Liver (tissue), 9 donors: Measurements from ENCODE around the gene OR6X1. TPM values are rescaled to one million over a fixed set of nuclear protein-coding genes. Genes with fewer than 3 reads are reported as not detected.

ENCODE experiments used
- DNase-seq: peaks from one replicate; pipeline ENCODE4 v3.0.0-alpha.2; 2017; ENCODE audit warnings: low spot score
- H3K27ac ChIP-seq, 2 donors: one replicate each; pipeline ENCODE4 v1.7.0; 2013; ENCODE audit warnings: inconsistent platforms in 2 of 2, low read length in 2 of 2, control low read depth in 1 of 2, low read depth in 1 of 2, mild to moderate bottlenecking in 1 of 2
- H3K27me3 ChIP-seq, 4 donors: one replicate each; pipeline versions ENCODE4 v1.6.1 to v1.7.0; 2013; ENCODE audit warnings: low read length in 3 of 4, inconsistent platforms in 1 of 4, mild to moderate bottlenecking in 1 of 4, moderate library complexity in 1 of 4; ENCODE audit not compliant: control insufficient read depth in 4 of 4, insufficient read depth in 4 of 4
- H3K36me3 ChIP-seq, 4 donors: one replicate each; pipeline versions ENCODE4 v1.6.1 to v1.7.0; 2013; ENCODE audit warnings: low read length in 3 of 4, mild to moderate bottlenecking in 3 of 4, low read depth in 1 of 4, moderate library complexity in 1 of 4; ENCODE audit not compliant: control insufficient read depth in 4 of 4, insufficient read depth in 3 of 4
- H3K4me1 ChIP-seq, 4 donors: one replicate each; pipeline versions ENCODE4 v1.6.1 to v1.7.0; 2013; ENCODE audit warnings: low read length in 3 of 4, mild to moderate bottlenecking in 3 of 4, moderate library complexity in 1 of 4; ENCODE audit not compliant: control insufficient read depth in 4 of 4, insufficient read depth in 4 of 4
- H3K4me3 ChIP-seq, 3 donors: one replicate each; pipeline versions ENCODE4 v1.6.1 to v1.7.0; 2013; ENCODE audit warnings: low read length in 3 of 3, control low read depth in 1 of 3, low read depth in 1 of 3, mild to moderate bottlenecking in 1 of 3
- H3K9ac ChIP-seq, 2 donors: one replicate each; pipeline ENCODE4 v1.7.0; 2013; ENCODE audit warnings: low read length in 2 of 2, mild to moderate bottlenecking in 2 of 2, moderate library complexity in 2 of 2, control low read depth in 1 of 2, low read depth in 1 of 2
- H3K9me3 ChIP-seq, 4 donors: one replicate each; pipeline versions ENCODE4 v1.6.1 to v1.7.0; 2013; ENCODE audit warnings: low read length in 3 of 4; ENCODE audit not compliant: control insufficient read depth in 4 of 4
- EGR1 ChIP-seq, 2 donors: IDR thresholded peaks; 2 replicates each; pipeline ENCODE4 v1.6.1; 2016 to 2018; ENCODE audit warnings: antibody characterized with exemption in 2 of 2, low read depth in 2 of 2
- FOXA1 ChIP-seq: IDR thresholded peaks from 2 replicates; pipeline ENCODE4 v1.6.1; 2016; ENCODE audit warnings: antibody characterized with exemption
- FOXA2 ChIP-seq: IDR thresholded peaks from 2 replicates; pipeline ENCODE4 v1.6.1; 2016; ENCODE audit warnings: antibody characterized with exemption
- GABPA ChIP-seq, 2 donors: IDR thresholded peaks in 1 of 2; conservative IDR thresholded peaks in 1 of 2; 2 replicates each; pipeline ENCODE4 v1.6.1; 2016; ENCODE audit warnings: antibody characterized with exemption in 2 of 2, mild to moderate bottlenecking in 1 of 2, moderate library complexity in 1 of 2
- HNF4A ChIP-seq, 2 donors: conservative IDR thresholded peaks; 2 replicates each; pipeline ENCODE4 v1.6.1; 2016; ENCODE audit warnings: antibody characterized with exemption in 2 of 2, mild to moderate bottlenecking in 2 of 2
- HNF4G ChIP-seq: IDR thresholded peaks from 2 replicates; pipeline ENCODE4 v1.6.1; 2016; ENCODE audit warnings: antibody characterized with exemption
- JUND ChIP-seq, 2 donors: IDR thresholded peaks; 2 replicates each; pipeline ENCODE4 v1.6.1; 2016; ENCODE audit warnings: antibody characterized with exemption in 2 of 2
- NR2F2 ChIP-seq: IDR thresholded peaks from 2 replicates; pipeline ENCODE4 v1.6.1; 2016; ENCODE audit warnings: antibody characterized with exemption
- RXRA ChIP-seq, 2 donors: IDR thresholded peaks; 2 replicates each; pipeline ENCODE4 v1.6.1; 2017 to 2018; ENCODE audit warnings: antibody characterized with exemption in 2 of 2, mild to moderate bottlenecking in 1 of 2
- SP1 ChIP-seq: IDR thresholded peaks from 2 replicates; pipeline ENCODE4 v1.6.1; 2018; ENCODE audit warnings: antibody characterized with exemption, mild to moderate bottlenecking
- TAF1 ChIP-seq: conservative IDR thresholded peaks from 2 replicates; pipeline ENCODE4 v1.6.1; 2016; ENCODE audit warnings: antibody characterized with exemption, mild to moderate bottlenecking
- YY1 ChIP-seq: IDR thresholded peaks from 2 replicates; pipeline ENCODE4 v1.6.1; 2016; ENCODE audit warnings: antibody characterized with exemption, mild to moderate bottlenecking
- WGBS: extraction: QIAGEN DNeasy Blood & Tissue Kit; methylation state at CpG from one replicate; pipeline ENCODE4 v1.1.7; 2013; 5-methylcytosine and 5-hydroxymethylcytosine counted together
- polyA plus RNA-seq, 2 donors: library from polyadenylated mRNA; stranded (reverse) in 1 of 2; unstranded in 1 of 2; fragments of 200-250 nt in 1 of 2; fragments of >200 nt in 1 of 2; fragmentation: Nextera tagmentation in 1 of 2; extraction: Ambion mirVana in 1 of 2; gene quantifications; one replicate each; pipeline versions ENCODE4 v1.2.1 to v1.2.3, GENCODE V29; 2013 to 2015
- total RNA-seq, 2 donors: library from RNA; depleted of rRNA; stranded (reverse); fragments of >200 nt; gene quantifications; one replicate each; pipeline ENCODE4 v1.2.3, GENCODE V29; 2014
- TF ChIP-seq, protein P1 (sequence below): IDR thresholded peaks from 2 replicates; pipeline ENCODE4 v1.6.1; 2016; ENCODE audit warnings: antibody characterized with exemption
- TF ChIP-seq, protein P2 (sequence below): IDR thresholded peaks from 2 replicates; pipeline ENCODE4 v1.6.1; 2016; ENCODE audit warnings: antibody characterized with exemption, mild to moderate bottlenecking
- TF ChIP-seq, protein P3 (sequence below): IDR thresholded peaks from 2 replicates; pipeline ENCODE4 v1.6.1; 2016; ENCODE audit warnings: antibody characterized with exemption
- donor health status: healthy.
- donor health status: healthy.
- donor health status: healthy.
- donor health status: healthy.
- donor health status: healthy.

OR6X1 gene
- total and polyA plus RNA-seq, 4 donors: not detected

DNA sequence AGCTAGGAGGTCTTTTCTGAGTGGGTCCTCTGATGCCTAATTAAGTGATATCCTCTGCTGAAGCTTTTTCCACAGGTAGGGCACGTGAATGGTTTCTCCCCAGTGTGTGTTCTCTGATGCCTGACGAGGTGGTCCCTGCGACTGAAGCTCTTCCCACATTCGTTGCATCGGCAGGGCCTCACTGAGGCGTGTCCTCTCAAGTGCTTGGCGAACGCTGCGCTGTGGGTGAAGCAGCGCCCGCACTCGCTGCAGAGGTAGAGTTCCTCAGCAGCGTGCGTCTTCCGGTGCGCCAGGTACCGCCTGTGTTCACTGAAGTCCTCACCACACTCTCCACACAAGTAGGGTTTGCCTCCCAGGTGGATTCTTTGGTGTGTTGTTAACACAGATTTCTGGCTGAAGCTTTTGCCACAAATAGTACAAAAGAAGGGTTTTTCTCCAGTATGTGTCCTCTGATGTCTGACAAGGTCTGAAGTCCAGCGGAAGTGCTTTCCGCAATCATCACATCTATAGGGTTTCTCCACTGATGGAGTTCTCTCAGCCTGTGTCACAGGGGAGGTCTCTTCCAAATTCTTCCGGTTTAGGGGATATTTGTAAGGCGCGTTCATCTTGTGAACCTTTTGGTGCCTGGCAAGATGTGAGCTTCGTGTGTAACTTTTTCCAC lies 28.2 kb downstream of the OR6X1 start (continued):
- TF ChIP-seq GABPA (IDR thresholded peaks at IDR 0.05 in 1 of 2, conservative IDR thresholded peaks at IDR 0.05 in 1 of 2) (no peak), YY1 (no peak), HNF4A (conservative IDR thresholded peaks at IDR 0.05) (no peak), NR2F2 (no peak), SP1 (no peak)
- TF ChIP-seq, protein P1, sequence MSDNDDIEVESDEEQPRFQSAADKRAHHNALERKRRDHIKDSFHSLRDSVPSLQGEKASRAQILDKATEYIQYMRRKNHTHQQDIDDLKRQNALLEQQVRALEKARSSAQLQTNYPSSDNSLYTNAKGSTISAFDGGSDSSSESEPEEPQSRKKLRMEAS: no peak

DNA sequence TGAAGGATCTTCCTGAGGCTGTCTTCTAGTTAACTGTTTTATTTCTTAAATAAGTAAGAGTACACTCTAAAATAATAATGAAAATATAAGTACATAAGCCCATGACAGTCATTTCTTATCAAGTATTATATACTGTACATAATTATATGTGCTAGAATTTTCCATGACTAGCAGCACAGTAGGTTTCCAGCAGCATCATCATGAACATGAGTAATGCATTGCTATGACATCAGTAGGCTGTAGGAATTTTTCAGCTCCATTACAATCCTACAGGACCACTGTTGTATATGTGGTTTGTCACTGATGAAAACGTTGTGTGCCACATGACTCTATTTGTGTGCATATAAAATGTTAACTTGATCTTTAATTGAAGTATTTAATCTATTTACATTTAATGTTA lies 34.9 kb downstream of the OR6X1 start:
- DNase-seq: no peak
- 78% methylated on average over 1 of the region's 1 CpG for WGBS
- H3K4me3 ChIP-seq: no peak overlapping the region
- H3K4me1 ChIP-seq: no peaks in the 10 kb centered on the region
- peaks cover 0 to 1% (median 1%) of the 10 kb centered on the region in 4 donors for H3K36me3 ChIP-seq
- H3K9ac ChIP-seq: no peak overlapping the region
- no peak overlapping the region for H3K27ac ChIP-seq
- TF ChIP-seq, protein P2, sequence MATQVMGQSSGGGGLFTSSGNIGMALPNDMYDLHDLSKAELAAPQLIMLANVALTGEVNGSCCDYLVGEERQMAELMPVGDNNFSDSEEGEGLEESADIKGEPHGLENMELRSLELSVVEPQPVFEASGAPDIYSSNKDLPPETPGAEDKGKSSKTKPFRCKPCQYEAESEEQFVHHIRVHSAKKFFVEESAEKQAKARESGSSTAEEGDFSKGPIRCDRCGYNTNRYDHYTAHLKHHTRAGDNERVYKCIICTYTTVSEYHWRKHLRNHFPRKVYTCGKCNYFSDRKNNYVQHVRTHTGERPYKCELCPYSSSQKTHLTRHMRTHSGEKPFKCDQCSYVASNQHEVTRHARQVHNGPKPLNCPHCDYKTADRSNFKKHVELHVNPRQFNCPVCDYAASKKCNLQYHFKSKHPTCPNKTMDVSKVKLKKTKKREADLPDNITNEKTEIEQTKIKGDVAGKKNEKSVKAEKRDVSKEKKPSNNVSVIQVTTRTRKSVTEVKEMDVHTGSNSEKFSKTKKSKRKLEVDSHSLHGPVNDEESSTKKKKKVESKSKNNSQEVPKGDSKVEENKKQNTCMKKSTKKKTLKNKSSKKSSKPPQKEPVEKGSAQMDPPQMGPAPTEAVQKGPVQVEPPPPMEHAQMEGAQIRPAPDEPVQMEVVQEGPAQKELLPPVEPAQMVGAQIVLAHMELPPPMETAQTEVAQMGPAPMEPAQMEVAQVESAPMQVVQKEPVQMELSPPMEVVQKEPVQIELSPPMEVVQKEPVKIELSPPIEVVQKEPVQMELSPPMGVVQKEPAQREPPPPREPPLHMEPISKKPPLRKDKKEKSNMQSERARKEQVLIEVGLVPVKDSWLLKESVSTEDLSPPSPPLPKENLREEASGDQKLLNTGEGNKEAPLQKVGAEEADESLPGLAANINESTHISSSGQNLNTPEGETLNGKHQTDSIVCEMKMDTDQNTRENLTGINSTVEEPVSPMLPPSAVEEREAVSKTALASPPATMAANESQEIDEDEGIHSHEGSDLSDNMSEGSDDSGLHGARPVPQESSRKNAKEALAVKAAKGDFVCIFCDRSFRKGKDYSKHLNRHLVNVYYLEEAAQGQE: no peak
- TF ChIP-seq TAF1 (no peak), EGR1 (IDR thresholded peaks at IDR 0.05; ENCODE audit: low read depth in 2 of 2) (no peak), HNF4G (no peak), YY1 (no peak), HNF4A (conservative IDR thresholded peaks at IDR 0.05) (no peak)
- TF ChIP-seq, protein P1: no peak
- peaks cover 0 to 3% (median 0%) of the 10 kb centered on the region in 4 donors for H3K27me3 ChIP-seq
- no peaks in the 10 kb centered on the region for H3K9me3 ChIP-seq

DNA sequence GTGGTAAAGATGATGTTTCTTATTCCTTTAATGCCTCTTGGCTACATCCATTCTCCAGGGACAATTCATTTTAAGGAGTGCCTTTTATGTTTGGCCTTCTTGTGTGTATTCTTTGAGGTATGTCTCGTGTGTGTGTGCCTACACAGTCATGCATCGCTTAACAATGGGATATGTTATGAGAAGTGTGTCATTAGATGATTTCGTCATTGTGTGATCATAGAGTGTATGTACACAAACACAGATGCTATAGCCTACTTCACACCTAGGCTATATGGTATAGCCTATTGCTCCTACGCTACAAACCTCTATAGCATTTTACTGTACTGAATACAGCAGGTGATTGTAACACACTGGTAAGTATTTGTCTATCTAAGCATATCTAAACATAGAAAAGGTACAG lies 35.8 kb downstream of the OR6X1 start:
- DNase-seq: no peak
- TF ChIP-seq RXRA (IDR thresholded peaks at IDR 0.05) (no peak), FOXA1 (no peak), JUND (IDR thresholded peaks at IDR 0.05) (no peak), NR2F2 (no peak), HNF4G (no peak), GABPA (IDR thresholded peaks at IDR 0.05 in 1 of 2, conservative IDR thresholded peaks at IDR 0.05 in 1 of 2) (no peak), FOXA2 (no peak), TAF1 (no peak), EGR1 (IDR thresholded peaks at IDR 0.05; ENCODE audit: low read depth in 2 of 2) (no peak)
- TF ChIP-seq, protein P1: no peak
- TF ChIP-seq, protein P2: no peak
- TF ChIP-seq, protein P3, sequence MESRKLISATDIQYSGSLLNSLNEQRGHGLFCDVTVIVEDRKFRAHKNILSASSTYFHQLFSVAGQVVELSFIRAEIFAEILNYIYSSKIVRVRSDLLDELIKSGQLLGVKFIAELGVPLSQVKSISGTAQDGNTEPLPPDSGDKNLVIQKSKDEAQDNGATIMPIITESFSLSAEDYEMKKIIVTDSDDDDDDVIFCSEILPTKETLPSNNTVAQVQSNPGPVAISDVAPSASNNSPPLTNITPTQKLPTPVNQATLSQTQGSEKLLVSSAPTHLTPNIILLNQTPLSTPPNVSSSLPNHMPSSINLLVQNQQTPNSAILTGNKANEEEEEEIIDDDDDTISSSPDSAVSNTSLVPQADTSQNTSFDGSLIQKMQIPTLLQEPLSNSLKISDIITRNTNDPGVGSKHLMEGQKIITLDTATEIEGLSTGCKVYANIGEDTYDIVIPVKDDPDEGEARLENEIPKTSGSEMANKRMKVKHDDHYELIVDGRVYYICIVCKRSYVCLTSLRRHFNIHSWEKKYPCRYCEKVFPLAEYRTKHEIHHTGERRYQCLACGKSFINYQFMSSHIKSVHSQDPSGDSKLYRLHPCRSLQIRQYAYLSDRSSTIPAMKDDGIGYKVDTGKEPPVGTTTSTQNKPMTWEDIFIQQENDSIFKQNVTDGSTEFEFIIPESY: no peak
- Histone ChIP-seq H3K27me3 (peaks cover 0 to 3% (median 0%) of the 10 kb centered on the region in 4 donors), H3K36me3 (no peaks in the 10 kb centered on the region), H3K4me1 (no peaks in the 10 kb centered on the region), H3K9ac (no peak overlapping the region), H3K4me3 (no peak overlapping the region), H3K9me3 (no peaks in the 10 kb centered on the region), H3K27ac (no peak overlapping the region)
- 94% methylated on average over 4 of the region's 4 CpGs for WGBS
